Chondrocyte (in vitro differentiated cells): ENCODE results near the gene RMI2. TPM values are rescaled to one million over a fixed set of nuclear protein-coding genes. Genes with fewer than 3 reads are reported as not detected.

Source experiments
- DNase-seq: peaks from one replicate; pipeline ENCODE4 v3.0.0; 2021; ENCODE audit warnings: mixed read lengths, low spot score
- H3K27ac Mint-ChIP-seq: one replicate; pipeline ENCODE4 v1.8.0; 2021; ENCODE audit warnings: mild to moderate bottlenecking, moderate library complexity, mixed read lengths; ENCODE audit not compliant: unreplicated experiment
- H3K27me3 Mint-ChIP-seq: 2 replicates; pipeline ENCODE4 v1.8.0; 2021; ENCODE audit warnings: low read depth, mixed read lengths
- H3K36me3 Mint-ChIP-seq: 2 replicates; pipeline ENCODE4 v1.8.0; 2021; ENCODE audit warnings: low read depth, mixed read lengths
- H3K4me1 Mint-ChIP-seq: 2 replicates; pipeline ENCODE4 v1.8.0; 2021; ENCODE audit warnings: low read depth, mild to moderate bottlenecking, mixed read lengths
- H3K4me3 Mint-ChIP-seq: one replicate; pipeline ENCODE4 v1.8.0; 2021; ENCODE audit warnings: mild to moderate bottlenecking, moderate library complexity, mixed read lengths; ENCODE audit not compliant: unreplicated experiment
- H3K9me3 Mint-ChIP-seq: 2 replicates; pipeline ENCODE4 v1.8.0; 2021; ENCODE audit warnings: low read depth, mixed read lengths
- CTCF ChIP-seq: fragments of 200-600 bp; sonication (generic); IDR thresholded peaks from 2 replicates; pipeline ENCODE4 v1.5.0; 2021; ENCODE audit warnings: antibody characterized with exemption, mild to moderate bottlenecking, moderate library complexity
- total RNA-seq: library from RNA; stranded (reverse); gene quantifications from 3 replicates; pipeline ENCODE4 v1.2.1, GENCODE V29; 2021

RMI2 gene
- total RNA-seq, 1 donor from 2014 or later, result 1.6 TPM

- H3K4me3 Mint-ChIP-seq, result no peak overlapping the region
Observed at GRCh38 chr16:11313493-11314308, 31.6 kb upstream of the RMI2 start.

GRCh38 chr16:11314309-11314894 lies 30.9 kb upstream of the RMI2 start:
- H3K36me3 Mint-ChIP-seq, result no peaks in the 10 kb centered on the region
- H3K4me3 Mint-ChIP-seq, result no peak overlapping the region
- H3K27ac Mint-ChIP-seq, result no peak overlapping the region
- no peaks in the 10 kb centered on the region for H3K27me3 Mint-ChIP-seq
- no peak for TF ChIP-seq CTCF
- DNase-seq, result no peak
- H3K4me1 Mint-ChIP-seq, result peaks cover 52% of the 10 kb centered on the region
- no peaks in the 10 kb centered on the region for H3K9me3 Mint-ChIP-seq

More at GRCh38 chr16:11313493-11314308, 31.6 kb upstream of the RMI2 start:
- Mint-ChIP-seq H3K9me3 (no peaks in the 10 kb centered on the region), H3K27me3 (no peaks in the 10 kb centered on the region), H3K4me1 (peaks cover 50% of the 10 kb centered on the region), H3K36me3 (no peaks in the 10 kb centered on the region), H3K27ac (no peak overlapping the region)
- no peak for TF ChIP-seq CTCF
- no peak for DNase-seq

- H3K9me3 Mint-ChIP-seq, result no peaks in the 10 kb centered on the region
- H3K27ac Mint-ChIP-seq, result no peak overlapping the region
- no peaks in the 10 kb centered on the region for H3K27me3 Mint-ChIP-seq
- H3K4me1 Mint-ChIP-seq, result peaks cover 44% of the 10 kb centered on the region
- no peaks in the 10 kb centered on the region for H3K36me3 Mint-ChIP-seq
- peak; percentile 39 for TF ChIP-seq CTCF
- no peak overlapping the region for H3K4me3 Mint-ChIP-seq
- DNase-seq, result no peak
Observed at GRCh38 chr16:11315510-11315909, 29.7 kb upstream of the RMI2 start.

- H3K27ac Mint-ChIP-seq, result peak overlapping the region; percentile 20
- H3K9me3 Mint-ChIP-seq, result no peaks in the 10 kb centered on the region
Observed at GRCh38 chr16:11316331-11317015, 28.8 kb upstream of the RMI2 start.

More at GRCh38 chr16:11316331-11317015, 28.8 kb upstream of the RMI2 start:
- Mint-ChIP-seq H3K36me3 (no peaks in the 10 kb centered on the region), H3K4me3 (no peak overlapping the region), H3K4me1 (peaks cover 44% of the 10 kb centered on the region), H3K27me3 (no peaks in the 10 kb centered on the region)
- peak; percentile 27 for TF ChIP-seq CTCF
- no peak for DNase-seq
